Suprapubic skin (tissue), 4 donors: ENCODE results near the gene UTF1.

Experiments used
- POLR2A ChIP-seq, 2 donors: fragments of 450-650 bp; IDR thresholded peaks; one replicate each; pipeline ENCODE4 v1.6.1; 2017; ENCODE audit warnings: antibody characterized with exemption in 2 of 2, mild to moderate bottlenecking in 2 of 2, moderate library complexity in 2 of 2
- POLR2AphosphoS5 ChIP-seq, 3 donors: sonication (generic); formaldehyde crosslinking; IDR thresholded peaks; one replicate each; pipeline ENCODE4 v1.6.1; 2017; ENCODE audit warnings: antibody characterized with exemption in 3 of 3

DNA sequence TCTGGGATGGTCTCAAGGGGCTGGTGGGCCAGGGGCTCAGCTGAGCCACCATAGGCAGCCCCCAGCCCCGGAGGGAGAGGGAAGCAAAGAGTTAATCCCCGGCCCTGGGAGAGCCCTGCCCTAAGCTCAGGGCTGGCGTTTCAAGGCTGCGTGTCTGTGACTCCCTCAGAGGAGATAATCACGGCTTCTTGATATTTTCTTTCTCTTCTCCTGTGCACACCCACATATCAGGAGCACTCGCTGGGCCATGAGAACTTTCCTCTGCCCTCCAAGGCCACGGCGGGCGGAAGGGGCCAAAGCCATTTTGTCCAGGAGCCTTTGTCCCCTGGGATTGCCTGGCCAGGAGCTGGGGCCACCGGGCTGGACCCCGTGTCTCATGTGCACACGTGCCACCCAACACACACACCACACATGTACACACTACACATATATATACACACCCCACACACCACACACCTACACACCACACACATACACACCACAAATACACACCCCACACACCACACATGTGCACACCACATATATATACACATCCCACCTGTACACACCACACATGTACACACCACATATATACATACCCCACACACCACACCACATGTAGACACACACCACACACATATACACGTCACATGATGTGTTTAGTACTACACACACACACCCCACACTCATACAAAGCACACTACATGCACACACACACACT, 24.6 kb downstream of the UTF1 start:
- no peak for TF ChIP-seq POLR2AphosphoS5 (IDR thresholded peaks at IDR 0.05)
- no peak for TF ChIP-seq POLR2A (IDR thresholded peaks at IDR 0.05)
